Erythroblast (primary cell): ENCODE measurements around the gene CD36.

Experiments used
- GATA1 ChIP-seq: IDR thresholded peaks from 2 replicates; pipeline ENCODE4 v1.6.1; 2011; ENCODE audit warnings: low read depth, mild to moderate bottlenecking, control low read depth, low read length, moderate library complexity
- POLR2A ChIP-seq: IDR thresholded peaks from 2 replicates; pipeline ENCODE4 v1.6.1; 2011; ENCODE audit warnings: mild to moderate bottlenecking, low read length

GRCh38 chr7:80649011-80649410 lies 10.6 kb downstream of the CD36 start:
- peak; percentile 55 for TF ChIP-seq POLR2A
- TF ChIP-seq GATA1: no peak
